CD4-positive, alpha-beta T cell treated with Interleukin-1 beta for 1 hour (primary cell): ENCODE data around the gene TDP2.
"Not testable (repeated sequence)": the region's sequence is repeated elsewhere in the genome, so short reads cannot be mapped to it uniquely, and the experiment has no call there.

ENCODE experiments used
- DNase-seq, 2 donors: peaks; one replicate each; pipeline ENCODE4 v3.0.0-alpha.2; 2020 to 2022

The TDP2 gene

GRCh38 chr6:24644377-24644776 lies 22.3 kb downstream of the TDP2 start:
- DNase-seq, result no peak

- no peak for DNase-seq
These were observed 22.8 kb downstream of the TDP2 start for GRCh38 chr6:24643920-24644319.

DNA sequence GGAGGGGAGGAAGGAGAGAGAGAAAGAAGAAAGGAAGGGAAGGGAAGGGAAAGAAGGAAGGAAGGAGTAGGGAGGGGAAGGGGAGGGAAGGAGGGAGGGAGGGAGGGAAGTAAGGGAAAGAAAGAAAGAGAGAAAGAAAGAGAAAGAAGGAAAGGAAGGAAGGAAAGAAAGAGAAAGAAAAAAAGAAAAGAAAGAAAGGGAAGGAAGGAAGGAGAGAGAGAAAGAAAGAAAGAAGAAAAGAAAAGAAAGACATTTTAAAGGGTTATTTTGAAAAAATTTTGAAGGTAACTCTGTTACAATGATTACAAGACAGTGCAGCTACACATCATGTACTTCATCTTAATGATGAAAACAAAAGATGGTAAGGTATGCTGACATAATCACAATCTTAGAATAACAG lies 24.6 kb downstream of the TDP2 start:
- DNase-seq, result no peak

DNA sequence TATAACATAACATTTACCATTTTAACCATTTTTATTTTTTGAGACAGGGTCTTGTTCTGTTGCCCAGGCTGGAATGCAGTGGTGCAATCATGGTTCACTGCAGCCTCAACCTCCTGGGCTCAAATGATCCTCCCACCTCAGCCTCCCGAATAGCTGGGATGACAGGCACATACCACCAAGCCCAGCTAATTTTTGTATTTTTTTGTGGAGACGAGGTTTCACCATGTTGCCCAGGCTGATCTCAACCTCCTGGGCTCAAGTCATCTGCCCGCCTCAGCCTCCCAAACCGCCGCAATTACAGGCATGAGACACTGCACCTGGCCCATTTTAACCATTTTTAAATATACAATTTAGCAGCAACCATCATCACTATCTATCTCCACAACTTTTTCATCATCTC lies 26.1 kb downstream of the TDP2 start:
- DNase-seq, result not testable (repeated sequence)

GRCh38 chr6:24640166-24640565 lies 26.5 kb downstream of the TDP2 start:
- DNase-seq, result no peak

DNA sequence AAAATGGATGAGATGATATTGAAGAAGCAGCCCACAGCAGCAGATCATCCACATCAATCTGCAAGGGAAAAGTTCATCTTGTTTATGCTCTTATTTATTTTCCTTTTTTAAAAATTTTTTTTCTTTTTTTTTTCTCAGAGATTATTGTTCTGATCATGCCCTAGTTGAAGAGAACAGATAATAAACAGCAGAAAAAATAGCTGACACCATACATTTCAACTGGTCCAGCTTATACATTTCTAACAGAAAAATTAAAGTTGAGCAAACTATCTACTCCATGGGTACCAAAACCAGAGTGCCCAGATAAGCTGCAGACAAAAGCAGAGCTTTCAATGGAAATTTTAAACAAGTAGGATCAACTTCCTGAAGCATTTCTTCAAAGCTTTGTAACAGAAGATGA lies 30.0 kb downstream of the TDP2 start:
- DNase-seq, result no peak

DNA sequence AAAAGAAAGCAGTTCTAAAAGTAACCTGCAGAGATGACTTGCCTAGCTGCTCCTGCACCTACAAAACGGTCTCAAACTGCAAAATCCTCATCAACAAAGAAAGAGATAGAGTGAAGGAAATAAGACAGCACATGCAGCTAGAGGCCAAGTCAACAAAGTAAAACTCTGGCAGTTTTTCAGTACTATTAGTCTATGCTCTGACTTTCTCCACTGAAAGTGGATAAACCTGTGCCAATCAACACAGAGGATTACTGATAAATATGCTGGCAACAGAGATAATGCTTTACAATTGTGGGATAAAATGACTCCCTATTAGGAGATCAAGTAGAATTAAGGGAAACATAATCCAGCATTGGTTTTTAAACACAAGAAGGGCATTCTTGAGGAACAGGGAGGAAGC lies 34.1 kb downstream of the TDP2 start:
- DNase-seq, result no peak

- DNase-seq, result no peak
These were observed 35.0 kb downstream of the TDP2 start for GRCh38 chr6:24631671-24632070.

GRCh38 chr6:24630856-24631505 lies 35.7 kb downstream of the TDP2 start:
- DNase-seq, result no peak

- DNase-seq, result no peak
These were observed 44.9 kb downstream of the TDP2 start for GRCh38 chr6:24621626-24622289.

DNA sequence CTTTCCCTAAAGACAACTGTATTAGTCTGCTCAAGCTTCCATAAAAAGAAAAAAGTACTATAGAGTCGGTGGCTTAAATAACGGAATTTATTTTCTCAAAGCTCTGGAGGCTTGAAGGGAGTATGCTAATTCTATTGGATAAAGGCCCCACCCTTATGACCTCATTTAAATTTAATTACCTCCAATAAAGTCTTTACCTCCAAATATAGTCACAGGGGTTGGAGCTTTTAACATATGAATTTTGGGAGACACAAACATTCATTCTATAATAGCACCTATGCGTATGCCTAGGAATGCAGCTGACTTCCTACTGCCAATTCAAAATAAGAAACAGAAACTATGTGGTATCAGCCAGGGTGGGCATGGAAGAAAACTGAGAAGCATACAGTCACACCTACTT lies 46.1 kb downstream of the TDP2 start:
- no peak for DNase-seq

GRCh38 chr6:24619661-24620060 lies 47.0 kb downstream of the TDP2 start:
- no peak for DNase-seq

GRCh38 chr6:24614648-24615047 lies 52.1 kb downstream of the TDP2 start:
- no peak for DNase-seq

DNA sequence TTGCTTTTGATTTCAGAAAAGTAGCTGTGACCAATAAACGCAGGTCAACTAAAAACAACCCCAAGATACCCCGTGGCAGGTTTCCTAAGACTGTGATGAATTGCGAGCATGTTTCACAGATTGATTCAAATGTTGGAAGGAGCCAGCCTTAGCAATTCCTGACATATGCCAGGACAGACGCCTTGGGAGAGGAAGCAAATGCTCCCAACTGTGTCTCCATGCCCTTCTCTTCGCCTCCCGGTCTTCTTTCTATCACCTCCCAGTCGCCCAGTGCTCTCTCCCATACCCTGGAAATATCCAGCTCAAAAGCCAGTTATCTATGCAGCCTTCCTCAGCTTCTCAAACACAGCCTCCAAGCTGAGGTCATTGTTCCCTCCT lies 52.7 kb downstream of the TDP2 start:
- DNase-seq, result no peak

DNA sequence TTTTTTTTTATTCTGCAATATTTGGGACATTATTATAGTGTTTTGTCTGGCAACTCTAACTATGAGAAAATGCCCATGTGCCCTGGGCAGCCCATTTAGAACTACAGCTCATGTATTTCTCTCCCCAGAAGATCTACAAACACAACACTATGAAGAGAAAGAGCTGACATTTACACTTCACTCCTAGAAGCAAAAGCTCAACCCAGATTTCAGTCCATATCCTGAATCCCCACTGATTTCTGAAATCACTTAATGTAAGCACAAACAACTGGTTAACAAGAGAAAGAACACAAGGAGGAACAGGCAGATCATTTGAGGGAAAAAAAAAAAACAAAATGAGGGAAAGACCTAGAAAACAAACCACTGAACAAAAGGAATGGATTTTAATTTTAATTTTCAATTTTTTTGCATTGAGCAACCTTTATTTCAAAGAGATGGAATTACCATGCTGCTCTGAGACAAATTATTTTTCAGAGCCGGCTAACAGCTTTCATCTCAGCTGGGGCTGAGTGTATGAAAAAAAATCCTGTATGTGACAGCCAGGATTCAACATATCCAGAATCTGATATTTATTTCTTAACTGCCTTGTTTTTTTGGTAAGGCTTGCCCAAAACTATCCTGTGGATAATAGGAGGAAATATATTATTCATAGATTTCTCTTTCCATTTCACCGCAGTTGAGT lies 53.2 kb downstream of the TDP2 start:
- no peak for DNase-seq

DNA sequence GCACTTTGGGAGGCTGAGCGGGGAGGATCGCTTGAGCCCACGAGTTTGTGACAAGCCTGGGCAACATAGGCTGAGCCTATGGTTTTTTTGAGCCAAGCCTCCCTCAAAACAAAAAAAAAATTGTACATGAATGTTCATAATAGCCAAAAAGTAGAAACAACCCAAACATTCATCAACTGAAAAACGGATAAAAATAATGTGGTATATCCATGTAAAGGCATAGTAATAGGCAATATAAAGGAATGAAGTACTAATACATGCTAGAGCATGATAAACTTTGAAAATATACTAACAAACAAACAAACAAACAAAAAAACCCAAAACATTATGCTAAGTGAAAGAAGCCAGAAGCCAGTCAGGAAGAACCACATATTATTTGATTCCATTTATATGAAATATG lies 56.0 kb downstream of the TDP2 start:
- DNase-seq, result no peak

GRCh38 chr6:24607310-24608105 lies 59.2 kb downstream of the TDP2 start:
- DNase-seq, result no peak

DNA sequence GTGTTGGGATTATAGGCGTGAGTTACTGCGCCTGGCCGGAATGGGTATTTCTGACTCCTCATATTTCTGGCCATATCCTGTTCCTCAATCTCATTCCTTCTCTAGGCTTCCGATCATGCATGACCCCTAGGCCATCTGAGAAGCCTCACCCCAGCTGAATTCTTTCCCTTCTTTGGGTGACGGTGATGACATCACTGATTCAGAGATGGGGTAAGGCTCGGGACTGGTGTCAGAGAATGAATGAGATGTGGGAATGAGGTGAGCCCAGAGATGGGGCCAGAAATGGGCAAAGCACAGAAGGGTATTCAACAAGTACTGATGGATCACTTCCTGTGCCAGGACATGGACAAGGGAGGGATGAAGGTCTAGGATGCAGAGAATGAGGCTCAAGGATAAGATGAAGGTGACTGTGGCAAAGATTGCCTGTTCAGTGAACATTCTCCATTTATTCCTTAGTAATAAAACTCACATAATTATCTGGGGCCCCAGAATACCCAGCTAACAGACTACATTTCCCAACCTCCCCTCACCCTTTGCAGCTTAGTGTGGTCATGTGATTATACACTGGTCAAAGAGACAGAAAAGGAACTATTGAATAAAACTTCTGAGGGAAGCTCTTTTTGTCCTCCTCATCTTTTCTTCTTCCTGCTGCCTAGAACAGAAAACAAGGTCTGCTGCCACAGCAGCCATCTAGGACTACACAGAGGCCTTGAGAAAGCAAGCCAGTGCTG lies 60.3 kb downstream of the TDP2 start:
- DNase-seq, result no peak

DNA sequence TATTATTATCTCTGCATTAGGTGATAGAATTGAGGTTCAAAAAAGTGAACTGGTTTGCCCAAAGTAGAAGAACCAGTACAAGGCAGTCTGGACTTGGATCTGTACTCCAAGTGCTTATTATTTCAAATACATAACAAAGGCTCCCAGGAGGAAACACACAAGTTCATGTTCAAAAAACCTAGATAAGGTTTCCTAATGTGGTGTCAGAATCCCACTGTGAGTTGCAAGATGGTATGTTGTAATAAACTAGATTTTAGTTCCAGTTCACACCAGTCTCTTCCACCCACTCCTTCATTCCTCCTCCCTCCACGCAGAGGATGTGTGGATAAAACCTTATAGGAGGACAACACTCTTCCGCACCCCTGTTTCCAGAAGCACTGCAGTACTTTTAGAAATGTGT lies 63.5 kb downstream of the TDP2 start:
- DNase-seq, result no peak

GRCh38 chr6:24600903-24601302 lies 65.8 kb downstream of the TDP2 start:
- DNase-seq, result no peak
